H7 (cell line): ENCODE results near the gene FAM83D. TPM values are rescaled to one million over a fixed set of nuclear protein-coding genes. Genes with fewer than 3 reads are reported as not detected.

Experiments used
- DNase-seq: peaks from one replicate; pipeline ENCODE4 v3.0.0; 2012
- H3K27me3 ChIP-seq: 2 replicates; pipeline ENCODE4 v1.6.0; 2011; ENCODE audit warnings: mild to moderate bottlenecking, low read length; ENCODE audit not compliant: control insufficient read depth, insufficient read depth
- H3K36me3 ChIP-seq: replicated peaks from 2 replicates; pipeline ENCODE4 v1.5.1; 2011; ENCODE audit warnings: low read length; ENCODE audit not compliant: control insufficient read depth, insufficient read depth
- H3K4me3 ChIP-seq: 2 replicates; pipeline ENCODE4 v1.5.1; 2011; ENCODE audit warnings: low read depth, mild to moderate bottlenecking, control low read depth, low read length, moderate library complexity; ENCODE audit not compliant: insufficient read depth
- total RNA-seq: library from RNA; depleted of rRNA; stranded (reverse); fragments of >200 nt; shearing (Covaris generic); gene quantifications from 2 replicates; pipeline ENCODE4 v1.2.3, GENCODE V29; 2014

Gene FAM83D
- total RNA-seq, 1 experiment from 2014 or later = 90.7 TPM

DNA sequence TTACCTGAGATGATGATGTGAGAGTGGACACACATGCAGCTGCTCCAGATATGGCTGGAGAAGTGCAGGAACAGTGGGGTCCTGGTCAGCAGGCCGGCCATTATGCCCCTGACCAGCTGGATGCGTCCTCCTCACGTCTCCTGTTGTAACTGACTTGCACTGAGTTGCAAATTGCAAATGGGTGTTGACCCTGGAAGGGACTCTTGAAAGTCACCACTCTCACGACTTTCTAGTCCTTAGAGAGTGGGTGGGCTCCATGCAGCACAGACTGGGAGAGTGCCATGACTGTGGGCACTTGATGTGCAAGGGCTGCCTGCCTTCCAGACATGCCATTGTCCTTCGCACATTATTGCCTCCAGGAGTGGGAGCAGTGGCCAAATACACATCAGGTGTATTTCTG is 10.8 kb downstream of the FAM83D start:
- Histone ChIP-seq H3K27me3 (no peaks in the 10 kb centered on the region), H3K4me3 (no peak overlapping the region), H3K36me3 (peaks cover 23% of the 10 kb centered on the region)
- DNase-seq = no peak

DNA sequence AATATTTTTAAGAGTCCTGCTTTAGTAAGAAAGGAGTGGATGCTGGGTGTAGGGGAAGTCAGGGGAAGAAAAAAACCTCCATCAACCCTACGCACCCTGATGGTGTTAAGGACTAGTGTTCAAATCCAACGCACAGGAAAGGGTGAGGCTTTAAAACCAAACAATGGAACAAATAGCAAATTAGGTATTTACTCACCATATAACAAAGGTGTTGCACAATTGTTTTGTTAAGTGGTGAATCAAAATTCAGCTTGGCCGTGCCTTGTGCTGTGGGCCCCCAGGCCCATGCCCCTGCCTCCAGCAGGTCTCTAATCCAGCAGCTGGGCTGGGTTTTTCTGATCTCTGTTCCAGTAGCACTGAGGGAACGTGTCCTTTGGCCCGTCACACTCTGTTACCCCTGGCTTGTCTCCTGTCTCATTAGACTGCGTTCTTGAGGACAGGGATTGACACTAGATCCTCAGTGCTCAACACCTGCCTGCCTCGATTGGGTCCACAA is 11.8 kb downstream of the FAM83D start:
- H3K36me3 ChIP-seq = peaks cover 29% of the 10 kb centered on the region
- H3K4me3 ChIP-seq = no peak overlapping the region
- DNase-seq = no peak
- H3K27me3 ChIP-seq = no peaks in the 10 kb centered on the region

DNA sequence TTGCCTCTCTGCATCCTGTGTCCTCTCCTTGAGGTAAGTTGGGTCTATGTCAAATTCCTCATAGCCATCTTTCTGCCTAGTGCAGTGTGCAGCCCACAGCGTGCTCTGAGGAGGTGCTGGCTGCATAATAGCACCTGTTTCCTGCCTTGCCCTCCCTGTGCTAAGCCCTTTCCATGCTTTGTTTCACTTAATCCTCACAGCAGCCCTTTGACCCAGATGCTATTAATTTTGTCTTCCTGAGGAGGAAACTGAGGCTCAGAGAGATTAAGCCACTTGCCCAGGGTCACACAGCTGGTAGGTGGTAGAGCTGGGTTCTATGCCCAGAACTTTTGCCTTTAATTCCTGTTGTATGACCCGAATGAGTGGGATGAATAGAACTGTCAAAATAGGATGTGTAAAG is 13.5 kb downstream of the FAM83D start:
- DNase-seq = no peak
- Histone ChIP-seq H3K27me3 (no peaks in the 10 kb centered on the region), H3K4me3 (no peak overlapping the region), H3K36me3 (peaks cover 36% of the 10 kb centered on the region)

DNA sequence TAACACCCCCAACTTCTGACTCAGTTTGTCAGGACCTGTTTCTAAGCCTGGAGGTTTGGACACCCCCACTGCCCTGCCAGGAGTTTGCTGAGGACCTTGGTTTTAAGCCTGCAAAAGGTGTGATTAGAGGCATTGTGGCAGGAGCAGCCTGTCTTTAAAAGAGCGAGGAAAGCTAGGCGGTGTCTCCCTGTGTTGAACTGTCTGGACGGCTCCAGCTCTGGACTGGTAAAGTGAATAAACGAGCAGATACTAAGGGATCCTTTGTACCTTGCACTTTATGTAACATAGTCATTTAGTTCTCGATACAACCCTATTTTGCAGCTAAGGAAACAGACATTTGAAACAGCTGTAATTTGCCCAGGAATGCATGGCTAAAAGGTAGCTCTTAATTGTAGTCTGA is 14.4 kb downstream of the FAM83D start:
- H3K4me3 ChIP-seq = no peak overlapping the region
- no peaks in the 10 kb centered on the region for H3K27me3 ChIP-seq
- DNase-seq = no peak
- peaks cover 38% of the 10 kb centered on the region for H3K36me3 ChIP-seq

DNA sequence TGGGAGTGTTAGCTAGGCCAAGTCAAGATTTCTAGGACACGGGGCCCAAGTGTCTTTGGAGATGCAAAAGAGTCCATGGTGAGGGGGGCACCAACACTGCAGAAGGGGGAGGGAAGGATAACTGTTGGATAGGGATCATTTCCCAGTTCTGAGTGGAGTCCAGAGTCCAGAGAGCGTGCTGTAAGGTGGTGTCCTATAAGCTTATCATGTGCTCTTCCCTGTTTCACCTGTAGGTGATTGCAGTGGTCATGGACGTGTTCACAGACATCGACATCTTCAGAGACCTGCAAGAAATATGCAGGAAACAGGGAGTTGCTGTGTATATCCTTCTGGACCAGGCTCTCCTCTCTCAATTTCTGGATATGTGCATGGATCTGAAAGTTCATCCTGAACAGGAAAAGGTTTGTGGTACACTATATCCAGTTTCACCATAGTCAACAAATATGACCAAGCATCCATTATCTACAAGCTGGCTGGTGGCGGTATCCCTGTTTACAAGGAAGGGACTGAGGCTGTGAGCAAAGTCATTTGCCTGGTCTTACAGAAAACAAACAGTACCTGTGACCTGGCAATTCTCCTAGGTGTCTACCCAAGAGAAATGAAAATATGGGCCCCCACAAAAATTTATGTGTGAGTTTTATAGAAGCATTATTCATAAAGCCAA is 15.6 kb downstream of the FAM83D start:
- no peaks in the 10 kb centered on the region for H3K27me3 ChIP-seq
- H3K36me3 ChIP-seq = peaks cover 38% of the 10 kb centered on the region
- DNase-seq = no peak
- no peak overlapping the region for H3K4me3 ChIP-seq

DNA sequence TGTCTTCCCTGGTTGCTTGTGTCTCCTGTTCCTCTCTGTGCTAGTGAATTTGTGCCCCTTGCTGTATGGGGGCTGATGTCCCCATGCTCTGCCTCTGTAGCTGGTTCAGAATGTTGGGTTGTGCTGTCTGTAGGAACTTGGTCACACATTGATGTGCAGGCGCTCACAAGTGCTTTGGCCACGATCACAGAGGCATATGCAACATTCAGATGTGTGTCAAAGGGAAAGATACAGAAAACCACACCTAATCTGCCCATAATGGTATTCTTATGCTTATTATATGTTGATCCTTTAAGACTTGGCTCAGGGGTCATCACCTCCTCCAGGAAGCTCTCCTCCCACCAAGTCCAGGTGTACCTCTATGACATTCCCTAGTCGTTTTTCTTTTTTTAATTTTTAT is 18.8 kb downstream of the FAM83D start:
- Histone ChIP-seq H3K36me3 (peaks cover 43% of the 10 kb centered on the region), H3K27me3 (no peaks in the 10 kb centered on the region), H3K4me3 (no peak overlapping the region)
- DNase-seq = no peak

DNA sequence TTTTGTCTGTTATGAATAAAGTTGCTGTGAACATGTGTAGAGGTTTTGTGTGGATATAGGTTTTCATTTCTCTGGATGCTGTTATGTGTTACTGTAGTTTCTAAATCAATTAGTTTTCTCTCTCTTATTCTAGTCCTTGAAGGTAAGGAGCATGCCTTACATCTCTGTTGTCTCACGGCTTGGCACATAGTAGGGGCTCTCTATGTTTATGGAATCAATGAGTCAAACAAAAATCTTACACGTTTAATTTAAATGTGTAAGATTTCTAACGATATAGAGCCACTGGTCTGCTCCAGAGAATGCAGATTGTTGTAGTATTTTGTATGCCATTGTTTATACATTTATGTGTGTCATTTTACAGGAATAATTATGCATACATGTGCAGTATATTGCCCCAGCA is 20.6 kb downstream of the FAM83D start:
- DNase-seq = no peak
- Histone ChIP-seq H3K27me3 (no peaks in the 10 kb centered on the region), H3K4me3 (no peak overlapping the region), H3K36me3 (peaks cover 45% of the 10 kb centered on the region)

DNA sequence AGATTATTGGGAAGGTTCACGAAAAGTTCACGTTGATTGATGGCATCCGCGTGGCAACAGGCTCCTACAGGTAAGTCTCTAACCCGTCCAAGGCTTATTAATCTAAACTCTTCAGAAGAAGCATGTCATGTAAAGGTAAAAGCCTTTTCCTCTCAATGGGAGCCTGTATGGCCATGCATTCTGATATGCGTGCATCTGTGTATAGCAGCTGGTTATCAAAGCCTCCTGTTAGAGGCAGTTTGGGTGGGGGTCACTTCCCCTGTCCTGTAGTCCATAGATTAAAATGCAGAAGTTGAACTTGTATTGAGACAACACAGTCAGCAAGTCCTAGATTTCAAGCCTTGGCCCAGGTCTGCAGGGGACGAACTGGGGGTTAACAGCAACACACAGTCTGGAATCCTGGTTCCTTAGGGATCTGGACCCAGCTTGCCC is 21.7 kb downstream of the FAM83D start:
- DNase-seq = no peak
- peaks cover 44% of the 10 kb centered on the region for H3K36me3 ChIP-seq
- H3K4me3 ChIP-seq = no peak overlapping the region
- H3K27me3 ChIP-seq = no peaks in the 10 kb centered on the region

DNA sequence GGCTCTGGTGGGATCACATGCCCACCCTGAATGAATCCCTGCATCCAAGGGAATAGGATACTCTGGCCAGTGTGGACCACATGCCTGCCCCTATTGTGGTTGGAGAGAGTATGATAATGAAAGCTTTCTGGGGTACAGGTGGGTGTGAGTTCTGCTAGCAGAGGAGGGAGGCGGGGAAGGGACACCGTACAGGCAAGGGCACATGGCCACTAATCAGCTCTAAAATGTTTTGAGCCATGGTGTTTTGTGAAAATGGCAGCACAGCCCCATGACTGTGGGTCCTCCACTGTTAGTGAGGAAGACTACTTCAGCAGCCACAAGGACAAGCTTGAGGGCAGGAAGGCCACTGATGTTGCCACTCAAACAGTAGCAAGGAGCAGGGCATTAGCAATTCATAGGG is 24.0 kb downstream of the FAM83D start:
- no peak for DNase-seq
- peaks cover 38% of the 10 kb centered on the region for H3K36me3 ChIP-seq
- no peak overlapping the region for H3K4me3 ChIP-seq
- no peaks in the 10 kb centered on the region for H3K27me3 ChIP-seq

DNA sequence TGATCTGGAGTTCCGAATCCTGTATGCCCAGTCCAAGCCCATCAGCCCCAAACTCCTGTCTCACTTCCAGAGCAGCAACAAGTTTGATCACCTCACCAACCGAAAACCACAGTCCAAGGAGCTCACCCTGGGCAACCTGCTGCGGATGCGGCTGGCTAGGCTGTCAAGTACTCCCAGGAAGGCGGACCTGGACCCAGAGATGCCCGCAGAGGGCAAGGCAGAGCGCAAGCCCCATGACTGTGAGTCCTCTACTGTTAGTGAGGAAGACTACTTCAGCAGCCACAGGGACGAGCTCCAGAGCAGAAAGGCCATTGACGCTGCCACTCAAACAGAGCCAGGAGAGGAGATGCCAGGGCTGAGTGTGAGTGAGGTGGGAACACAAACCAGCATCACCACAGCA is 25.4 kb downstream of the FAM83D start:
- Histone ChIP-seq H3K27me3 (no peaks in the 10 kb centered on the region), H3K36me3 (peaks cover 36% of the 10 kb centered on the region), H3K4me3 (no peak overlapping the region)
- no peak for DNase-seq

DNA sequence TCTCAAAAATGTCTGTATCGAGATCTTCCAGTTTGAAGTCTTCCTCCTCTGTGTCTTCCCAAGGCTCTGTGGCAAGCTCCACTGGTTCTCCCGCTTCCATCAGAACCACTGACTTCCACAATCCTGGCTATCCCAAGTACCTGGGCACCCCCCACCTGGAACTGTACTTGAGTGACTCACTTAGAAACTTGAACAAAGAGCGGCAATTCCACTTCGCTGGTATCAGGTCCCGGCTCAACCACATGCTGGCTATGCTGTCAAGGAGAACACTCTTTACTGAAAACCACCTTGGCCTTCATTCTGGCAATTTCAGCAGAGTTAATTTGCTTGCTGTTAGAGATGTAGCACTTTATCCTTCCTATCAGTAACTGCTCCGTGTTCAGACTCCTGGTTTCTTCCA is 25.9 kb downstream of the FAM83D start:
- Histone ChIP-seq H3K27me3 (no peaks in the 10 kb centered on the region), H3K36me3 (peaks cover 34% of the 10 kb centered on the region)
- no peak for DNase-seq

DNA sequence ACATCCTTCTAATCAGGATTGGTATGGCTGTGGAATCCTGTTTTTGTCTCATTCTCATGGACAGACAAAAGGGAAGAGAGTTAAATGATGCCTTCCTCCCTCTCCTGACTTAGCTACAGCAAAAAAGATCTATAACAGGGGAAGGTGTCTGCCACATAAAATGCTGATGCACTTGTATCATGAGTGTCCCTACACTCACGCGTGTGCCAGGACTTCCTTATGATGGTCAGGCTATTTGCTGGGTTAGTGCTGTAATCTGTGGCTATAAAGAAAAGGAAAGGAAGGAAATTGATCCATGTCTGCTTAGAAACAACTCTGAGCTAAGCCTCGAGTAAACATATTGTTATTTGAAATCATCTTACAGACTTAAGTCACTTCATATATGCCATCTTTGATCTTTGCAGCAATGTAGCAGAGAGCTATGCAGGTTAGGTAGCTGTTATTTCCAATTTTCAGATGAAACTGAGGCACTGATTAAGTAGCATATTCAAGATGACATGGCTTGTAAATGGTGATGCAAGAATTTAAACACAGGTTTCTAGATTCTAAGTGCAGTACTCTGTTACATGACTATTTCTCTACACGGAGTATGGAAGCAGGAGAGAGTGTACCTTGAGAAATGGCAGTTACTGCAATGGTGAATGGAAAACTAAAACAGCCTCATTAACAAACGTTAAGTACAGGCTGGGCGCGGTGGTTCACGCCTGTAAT is 27.6 kb downstream of the FAM83D start:
- Histone ChIP-seq H3K27me3 (no peaks in the 10 kb centered on the region), H3K4me3 (no peak overlapping the region), H3K36me3 (peaks cover 23% of the 10 kb centered on the region)
- no peak for DNase-seq

More for the DNA sequence above, 25.9 kb downstream of the FAM83D start:
- H3K4me3 ChIP-seq = no peak overlapping the region

DNA sequence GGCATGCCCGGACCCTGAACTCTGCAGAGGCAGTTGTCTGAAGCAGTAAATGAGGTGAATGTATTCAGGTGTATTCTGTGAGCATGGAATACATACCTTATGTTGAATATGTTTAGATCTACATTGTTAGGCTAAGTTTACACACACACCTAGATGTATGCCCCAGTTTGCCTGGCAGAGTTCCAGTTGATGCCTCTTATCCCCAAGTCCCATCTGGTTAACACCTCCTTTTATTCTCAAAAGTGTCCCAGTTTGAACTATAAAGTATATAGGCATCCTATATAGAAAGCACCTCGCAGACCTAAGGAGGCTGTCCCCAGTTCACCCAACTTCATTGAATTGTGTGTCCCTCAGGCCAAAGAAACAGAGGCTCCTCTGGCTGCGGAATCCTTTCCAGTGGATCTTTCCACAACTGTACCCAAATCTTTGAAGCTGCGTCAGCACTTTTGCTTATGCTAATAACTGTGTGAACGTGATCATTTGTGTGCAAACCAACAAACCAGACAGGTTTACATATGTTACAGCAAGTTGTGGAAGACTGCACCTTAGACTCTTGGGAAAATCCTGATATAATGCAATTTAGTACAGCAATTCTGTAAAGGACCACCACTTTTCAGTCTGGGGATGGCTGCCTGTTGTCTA is 31.1 kb downstream of the FAM83D start:
- DNase-seq = no peak
- Histone ChIP-seq H3K36me3 (peaks cover 3% of the 10 kb centered on the region), H3K4me3 (no peak overlapping the region), H3K27me3 (no peaks in the 10 kb centered on the region)

DNA sequence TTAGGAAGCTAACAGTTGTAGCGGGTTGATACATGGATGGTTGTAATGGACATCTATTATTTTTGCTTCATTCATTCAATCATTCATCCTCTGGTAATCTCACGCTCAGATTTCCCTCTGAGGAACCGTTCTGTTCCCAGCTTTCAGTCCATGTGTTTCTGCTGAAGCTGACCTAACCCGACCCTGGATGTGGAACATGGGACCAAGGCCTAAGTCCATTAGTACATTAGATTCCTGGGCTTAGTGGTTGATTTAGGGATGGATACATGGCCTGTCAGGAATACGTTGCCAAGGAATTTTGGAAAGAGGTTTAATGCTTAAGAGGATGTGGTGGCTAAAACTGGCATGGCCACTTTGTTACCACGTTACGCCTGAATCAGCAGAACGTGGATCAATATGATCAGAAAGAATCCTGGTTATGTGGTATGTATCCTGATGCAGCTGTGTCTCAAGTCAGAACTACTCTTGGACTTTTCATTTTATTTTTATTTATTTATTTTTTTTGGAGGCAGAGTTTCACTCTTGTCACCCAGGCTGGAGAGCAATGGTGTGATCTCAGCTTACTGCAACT is 31.8 kb downstream of the FAM83D start:
- peaks cover 1% of the 10 kb centered on the region; the same call in 1 of the 2 replicates for H3K36me3 ChIP-seq
- no peak overlapping the region for H3K4me3 ChIP-seq
- DNase-seq = no peak
- no peaks in the 10 kb centered on the region for H3K27me3 ChIP-seq
